NB4 (cell line): ENCODE results near the gene STX4.

Experiments
- MYC ChIP-seq: IDR thresholded peaks from 2 replicates; pipeline ENCODE4 v1.6.1; 2011; ENCODE audit warnings: low read depth, low read length
- TF ChIP-seq, protein P1 (sequence below): IDR thresholded peaks from one replicate; pipeline ENCODE4 v1.5.1; 2012; ENCODE audit warnings: low read depth, low read length

DNA sequence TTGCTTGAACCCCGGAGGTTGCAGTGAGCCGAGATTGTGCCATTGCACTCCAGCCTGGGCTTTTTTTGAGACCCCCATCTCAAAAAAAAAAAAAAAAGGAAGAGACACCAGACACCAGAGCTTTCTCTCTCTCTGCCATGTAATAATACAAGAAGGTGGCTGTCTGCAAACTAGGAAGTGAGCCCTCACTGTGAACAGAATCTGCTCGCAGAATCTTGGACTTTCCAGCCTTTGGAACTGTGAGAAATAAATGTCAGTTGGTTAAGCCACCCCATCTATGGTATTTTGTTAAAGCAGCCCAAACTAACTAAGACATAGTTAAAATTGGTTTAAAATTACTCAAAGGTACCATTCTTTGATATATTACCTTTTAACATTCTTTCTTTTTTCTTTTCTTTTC lies 12.8 kb upstream of the STX4 start:
- TF ChIP-seq, protein P1, sequence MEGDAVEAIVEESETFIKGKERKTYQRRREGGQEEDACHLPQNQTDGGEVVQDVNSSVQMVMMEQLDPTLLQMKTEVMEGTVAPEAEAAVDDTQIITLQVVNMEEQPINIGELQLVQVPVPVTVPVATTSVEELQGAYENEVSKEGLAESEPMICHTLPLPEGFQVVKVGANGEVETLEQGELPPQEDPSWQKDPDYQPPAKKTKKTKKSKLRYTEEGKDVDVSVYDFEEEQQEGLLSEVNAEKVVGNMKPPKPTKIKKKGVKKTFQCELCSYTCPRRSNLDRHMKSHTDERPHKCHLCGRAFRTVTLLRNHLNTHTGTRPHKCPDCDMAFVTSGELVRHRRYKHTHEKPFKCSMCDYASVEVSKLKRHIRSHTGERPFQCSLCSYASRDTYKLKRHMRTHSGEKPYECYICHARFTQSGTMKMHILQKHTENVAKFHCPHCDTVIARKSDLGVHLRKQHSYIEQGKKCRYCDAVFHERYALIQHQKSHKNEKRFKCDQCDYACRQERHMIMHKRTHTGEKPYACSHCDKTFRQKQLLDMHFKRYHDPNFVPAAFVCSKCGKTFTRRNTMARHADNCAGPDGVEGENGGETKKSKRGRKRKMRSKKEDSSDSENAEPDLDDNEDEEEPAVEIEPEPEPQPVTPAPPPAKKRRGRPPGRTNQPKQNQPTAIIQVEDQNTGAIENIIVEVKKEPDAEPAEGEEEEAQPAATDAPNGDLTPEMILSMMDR: no peak
- TF ChIP-seq MYC: no peak
